NCI-H748 treated with DMSO at 0.1 percent for 48 hours (cell line): ENCODE data around the gene RIPPLY3.

Experiments
- DNase-seq: peaks from one replicate; lab custom pipeline; 2025; lab: John Stamatoyannopoulos, UW

RIPPLY3 gene

DNA sequence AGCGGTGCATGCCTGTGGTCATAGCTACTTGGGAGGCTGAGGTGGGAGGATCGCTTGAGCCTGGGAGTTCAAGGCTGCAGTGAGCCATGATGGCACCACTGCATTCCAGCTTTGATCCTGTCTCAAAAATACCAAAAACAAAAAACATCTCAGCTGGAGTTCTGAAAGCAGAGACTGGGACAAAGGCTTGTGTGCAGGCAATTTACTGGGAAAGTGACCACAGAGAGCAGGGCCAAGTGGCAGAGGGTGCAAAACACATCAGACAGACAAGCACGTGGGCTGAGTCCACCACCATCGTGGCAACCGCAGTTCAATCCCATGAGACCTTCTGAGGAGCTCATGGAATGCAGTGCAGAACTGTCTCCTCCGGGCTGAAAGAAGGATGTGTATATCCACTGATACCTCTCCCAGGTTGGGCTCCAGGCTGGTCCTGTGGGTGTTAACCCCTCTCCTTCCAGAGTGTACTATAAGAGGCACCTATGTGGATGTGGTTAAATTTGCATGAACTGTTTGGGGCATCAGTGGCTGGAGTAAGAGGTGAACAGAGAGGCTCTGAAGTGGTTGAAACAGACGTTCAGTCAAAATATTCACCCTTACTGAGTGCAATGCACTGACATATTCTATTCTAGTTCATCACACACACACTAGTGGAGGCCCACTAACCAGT lies 55.6 kb downstream of the RIPPLY3 start:
- no peak for DNase-seq

DNA sequence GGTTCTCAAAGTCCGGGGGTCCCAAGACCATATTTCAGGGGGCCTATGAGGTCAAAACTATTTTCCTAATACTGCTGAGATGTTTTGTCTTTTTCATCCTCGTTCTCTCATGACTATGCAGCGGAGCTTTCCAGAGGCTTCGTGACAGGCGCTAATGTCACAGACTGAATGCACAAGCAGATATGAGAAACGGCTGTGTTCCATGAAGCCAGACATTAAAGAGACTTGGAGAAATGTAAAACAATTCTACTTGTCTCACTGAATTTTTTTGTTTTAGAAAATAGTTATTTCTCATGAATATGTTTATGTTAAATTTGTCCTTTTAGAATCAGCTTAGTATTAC lies 56.1 kb downstream of the RIPPLY3 start:
- DNase-seq = no peak

DNA sequence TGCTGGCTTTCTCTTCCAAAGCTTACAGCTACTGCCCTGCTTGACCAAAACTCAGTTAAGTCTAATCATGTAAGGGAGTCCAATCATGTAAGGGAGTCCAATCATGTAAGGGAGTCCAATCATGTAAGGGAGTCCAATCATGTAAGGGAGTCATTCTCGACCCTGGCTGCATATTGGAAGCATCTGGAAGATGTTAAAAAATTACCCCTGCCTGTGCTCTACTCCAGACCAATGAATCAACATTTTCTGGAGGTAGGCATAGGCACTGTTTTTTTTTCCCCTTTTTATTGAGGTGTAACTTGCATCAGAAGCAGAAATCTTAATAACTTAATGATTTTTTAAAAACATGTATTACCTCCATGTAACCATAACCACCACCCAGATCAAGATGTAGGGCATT lies 56.9 kb downstream of the RIPPLY3 start:
- DNase-seq = no peak

DNA sequence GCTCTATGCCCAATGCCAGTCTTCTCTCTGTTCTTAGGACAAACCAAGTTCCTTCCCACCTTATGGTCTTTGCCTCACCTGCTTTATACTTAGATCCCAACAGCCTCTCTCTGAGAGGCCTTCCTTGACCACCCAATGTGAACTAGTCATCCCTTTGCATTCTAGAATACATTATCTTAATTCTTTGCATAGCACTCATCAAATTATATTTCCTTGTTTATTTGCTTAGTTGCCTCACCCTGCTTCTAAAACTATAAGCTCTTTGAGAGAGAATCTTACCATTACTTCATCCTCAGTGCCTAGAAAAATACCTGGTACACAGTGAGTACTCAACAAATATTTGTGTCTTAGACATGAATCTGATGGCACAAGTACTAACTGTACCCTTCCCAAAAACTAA lies 58.3 kb downstream of the RIPPLY3 start:
- DNase-seq = no peak

DNA sequence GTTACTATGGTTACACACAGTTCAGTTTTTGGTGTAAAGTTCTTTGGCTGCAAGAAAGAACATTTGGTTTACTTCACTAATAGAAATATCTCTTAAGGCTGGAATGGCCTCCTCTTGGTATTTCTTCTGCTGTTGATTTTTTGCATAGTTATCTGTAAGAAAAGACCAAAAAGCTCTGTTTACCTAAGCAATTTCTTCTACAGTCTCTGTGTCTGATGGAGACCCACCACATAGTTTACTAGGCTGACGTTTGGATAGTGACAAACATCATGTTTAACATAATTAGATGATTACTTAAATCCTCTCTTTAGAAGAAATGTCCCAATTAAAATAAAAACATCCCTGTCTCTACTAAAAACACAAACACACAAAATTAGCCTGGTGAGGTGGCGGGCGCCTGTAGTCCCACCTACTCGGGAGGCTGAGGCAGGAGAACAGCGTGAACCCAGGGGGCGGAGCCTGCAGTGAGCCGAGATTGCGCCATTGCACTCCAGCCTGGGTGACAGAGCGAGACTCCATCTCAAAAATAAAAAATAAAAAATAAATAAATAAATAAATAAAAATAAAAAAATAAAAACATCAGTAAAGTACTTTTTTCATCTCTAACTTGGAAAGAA lies 59.2 kb downstream of the RIPPLY3 start:
- DNase-seq = no peak
